Ramos (cell line): ENCODE results near the gene OSBPL5.

Experiments used
- in situ Hi-C: fragments of 300-500 bp; cut with MboI; formaldehyde crosslinking; loops from one replicate; pipeline ENCODE4 v1.14.3; 2022; ENCODE audit warnings: low sequenced_read_pairs; ENCODE audit not compliant: unreplicated experiment

The OSBPL5 gene, protein sequence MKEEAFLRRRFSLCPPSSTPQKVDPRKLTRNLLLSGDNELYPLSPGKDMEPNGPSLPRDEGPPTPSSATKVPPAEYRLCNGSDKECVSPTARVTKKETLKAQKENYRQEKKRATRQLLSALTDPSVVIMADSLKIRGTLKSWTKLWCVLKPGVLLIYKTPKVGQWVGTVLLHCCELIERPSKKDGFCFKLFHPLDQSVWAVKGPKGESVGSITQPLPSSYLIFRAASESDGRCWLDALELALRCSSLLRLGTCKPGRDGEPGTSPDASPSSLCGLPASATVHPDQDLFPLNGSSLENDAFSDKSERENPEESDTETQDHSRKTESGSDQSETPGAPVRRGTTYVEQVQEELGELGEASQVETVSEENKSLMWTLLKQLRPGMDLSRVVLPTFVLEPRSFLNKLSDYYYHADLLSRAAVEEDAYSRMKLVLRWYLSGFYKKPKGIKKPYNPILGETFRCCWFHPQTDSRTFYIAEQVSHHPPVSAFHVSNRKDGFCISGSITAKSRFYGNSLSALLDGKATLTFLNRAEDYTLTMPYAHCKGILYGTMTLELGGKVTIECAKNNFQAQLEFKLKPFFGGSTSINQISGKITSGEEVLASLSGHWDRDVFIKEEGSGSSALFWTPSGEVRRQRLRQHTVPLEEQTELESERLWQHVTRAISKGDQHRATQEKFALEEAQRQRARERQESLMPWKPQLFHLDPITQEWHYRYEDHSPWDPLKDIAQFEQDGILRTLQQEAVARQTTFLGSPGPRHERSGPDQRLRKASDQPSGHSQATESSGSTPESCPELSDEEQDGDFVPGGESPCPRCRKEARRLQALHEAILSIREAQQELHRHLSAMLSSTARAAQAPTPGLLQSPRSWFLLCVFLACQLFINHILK

DNA sequence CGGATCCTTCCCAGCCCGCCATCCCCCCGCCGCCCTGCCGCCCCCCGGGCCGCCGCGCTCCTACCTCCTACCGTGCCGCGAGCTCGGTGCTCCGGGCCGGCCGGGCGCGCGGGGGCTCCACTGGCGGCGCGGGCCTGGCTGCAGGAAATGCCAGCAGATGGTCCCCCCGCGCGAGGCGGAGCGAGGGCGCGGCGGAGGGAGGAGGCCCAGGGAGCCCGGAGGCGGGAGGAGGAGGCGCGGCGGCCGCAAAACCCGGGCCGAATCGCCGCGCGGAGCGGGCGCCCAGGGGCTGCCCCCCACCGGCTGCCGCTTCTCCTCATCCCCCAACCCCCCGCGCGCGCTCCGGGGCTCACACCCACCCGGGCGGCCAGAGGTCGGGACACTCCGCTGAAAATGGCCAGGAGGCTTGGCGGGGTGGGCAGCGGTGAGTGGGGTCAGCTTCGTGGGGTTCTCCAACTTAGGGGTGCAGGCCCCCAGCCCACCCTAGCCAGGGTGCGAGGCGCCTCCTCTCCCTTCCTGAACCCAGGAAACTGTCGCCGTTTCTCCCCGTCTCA is at the start of gene OSBPL5:
Gene OSBPL5 (minus strand): TSS at position 159 of the 554 bp plus-strand sequence. CDS start 36,162 bp downstream, outside the sequence.
- in situ Hi-C loops = no loop called here

DNA sequence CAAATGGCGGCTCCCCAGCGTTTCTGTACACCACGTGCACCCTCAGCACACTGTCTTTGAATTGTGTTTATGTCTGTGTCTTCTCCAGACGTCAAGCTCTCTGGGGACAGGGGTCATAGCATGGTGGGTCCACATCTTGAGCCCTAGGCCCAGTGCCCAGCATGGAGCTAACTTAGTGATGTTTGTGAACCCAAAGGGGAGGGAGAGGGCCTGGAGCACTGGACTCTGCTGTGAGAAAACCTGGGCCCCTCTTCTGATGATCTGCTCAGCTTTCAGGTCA is 49.2 kb upstream of the OSBPL5 start:
- in situ Hi-C loops = no loop called here

DNA sequence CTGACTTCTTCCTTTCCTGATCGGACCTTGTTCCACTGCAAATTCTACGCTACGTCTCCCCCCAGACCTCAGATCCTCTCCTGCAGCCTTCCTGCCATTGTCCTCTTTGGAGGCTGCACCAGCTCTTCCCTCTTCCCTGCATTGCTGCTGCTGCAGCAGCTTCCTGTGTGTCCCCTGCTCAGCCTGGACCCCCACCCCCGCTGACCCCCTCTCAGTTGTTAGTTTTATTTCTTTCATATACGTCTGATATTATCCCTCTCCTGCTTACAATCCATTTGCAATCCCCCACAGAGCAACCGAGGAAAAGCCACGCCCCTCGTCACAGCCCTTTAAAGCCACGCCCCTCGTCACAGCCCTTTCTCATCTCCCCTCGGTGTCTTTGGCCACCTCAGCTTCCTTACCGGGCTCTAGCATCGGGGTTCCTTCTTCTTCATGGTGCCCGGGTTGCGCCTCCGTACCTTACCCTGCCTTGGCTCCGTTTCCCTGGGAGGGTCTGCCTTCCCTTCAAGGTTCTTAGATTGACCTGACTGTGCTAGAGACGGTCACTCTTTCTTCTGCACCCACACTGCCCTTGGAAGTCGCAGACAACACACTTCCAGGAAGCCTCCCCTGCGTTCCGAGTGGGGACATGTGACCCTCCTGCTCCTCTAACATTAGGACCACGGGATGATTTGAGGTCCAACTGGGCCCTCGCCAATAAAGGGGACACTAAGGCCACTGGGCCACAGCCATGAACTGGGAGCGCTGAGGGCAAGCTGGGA is 48.7 kb upstream of the OSBPL5 start:
- in situ Hi-C loops = no loop called here

DNA sequence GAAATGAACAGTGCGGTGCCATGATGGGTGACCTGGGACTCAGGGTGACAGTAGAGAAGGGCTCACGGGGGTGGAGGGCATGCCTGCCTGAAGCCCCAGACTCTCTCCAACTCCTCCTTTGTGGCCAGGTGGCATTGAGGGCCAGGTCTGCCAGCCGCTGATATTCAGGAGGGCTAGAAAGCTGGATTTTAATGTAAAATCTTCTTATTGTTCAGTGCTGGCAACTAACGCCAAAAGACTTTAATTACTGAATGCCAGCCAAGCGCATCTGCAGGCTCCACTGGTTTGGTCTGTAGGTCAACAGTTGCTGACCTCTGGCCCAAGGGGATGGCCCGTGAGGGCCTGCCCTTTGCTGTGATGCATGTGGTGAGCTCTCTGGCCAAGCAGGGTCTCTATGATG is 43.2 kb upstream of the OSBPL5 start:
- in situ Hi-C loops = no loop called here

DNA sequence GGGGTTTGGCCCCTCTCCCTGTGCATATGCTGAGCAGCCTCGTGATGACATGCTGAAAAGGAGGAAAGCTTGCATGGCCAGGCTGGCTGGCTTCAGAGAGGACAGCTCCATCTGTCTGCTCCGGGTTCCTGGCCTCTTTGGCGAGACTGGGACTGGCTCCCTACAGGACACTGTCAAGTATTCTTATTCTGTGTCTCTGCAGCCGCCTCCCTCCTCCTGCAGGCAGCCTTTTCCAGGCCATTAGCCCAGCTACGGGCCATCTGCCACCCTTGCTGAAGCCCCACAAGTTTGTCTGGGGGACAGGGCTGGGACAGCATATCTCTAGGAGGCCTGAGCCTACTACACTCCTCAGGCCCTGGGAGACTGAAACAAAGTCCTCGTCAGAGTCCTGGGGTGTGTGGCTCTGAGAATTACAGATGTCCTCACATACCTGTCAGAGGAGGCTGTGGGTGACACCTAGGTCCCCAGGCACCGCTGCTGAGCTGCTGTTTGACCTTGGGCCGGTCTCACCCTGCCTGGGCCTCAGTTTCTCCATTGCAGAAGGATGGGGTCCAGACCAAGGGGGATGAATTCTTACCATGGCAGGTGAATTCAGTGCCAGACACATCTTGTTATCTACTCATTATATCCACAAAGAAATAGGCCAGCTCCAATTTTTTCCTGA is 42.5 kb upstream of the OSBPL5 start:
- in situ Hi-C loops = no loop called here

DNA sequence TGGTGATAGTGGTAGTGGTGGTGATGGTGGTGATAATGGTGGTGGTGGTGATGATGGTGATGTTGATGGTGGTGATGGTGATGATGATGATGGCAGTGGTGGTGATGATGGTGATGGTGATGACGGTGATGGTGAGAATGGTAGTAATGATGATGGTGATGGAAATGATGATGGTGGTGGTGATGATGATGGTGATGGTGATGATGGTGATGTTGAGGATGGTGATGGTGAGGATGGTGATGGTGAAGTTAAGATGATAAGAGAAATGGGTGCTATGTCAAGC is 41.8 kb upstream of the OSBPL5 start:
- in situ Hi-C loops = no loop called here

DNA sequence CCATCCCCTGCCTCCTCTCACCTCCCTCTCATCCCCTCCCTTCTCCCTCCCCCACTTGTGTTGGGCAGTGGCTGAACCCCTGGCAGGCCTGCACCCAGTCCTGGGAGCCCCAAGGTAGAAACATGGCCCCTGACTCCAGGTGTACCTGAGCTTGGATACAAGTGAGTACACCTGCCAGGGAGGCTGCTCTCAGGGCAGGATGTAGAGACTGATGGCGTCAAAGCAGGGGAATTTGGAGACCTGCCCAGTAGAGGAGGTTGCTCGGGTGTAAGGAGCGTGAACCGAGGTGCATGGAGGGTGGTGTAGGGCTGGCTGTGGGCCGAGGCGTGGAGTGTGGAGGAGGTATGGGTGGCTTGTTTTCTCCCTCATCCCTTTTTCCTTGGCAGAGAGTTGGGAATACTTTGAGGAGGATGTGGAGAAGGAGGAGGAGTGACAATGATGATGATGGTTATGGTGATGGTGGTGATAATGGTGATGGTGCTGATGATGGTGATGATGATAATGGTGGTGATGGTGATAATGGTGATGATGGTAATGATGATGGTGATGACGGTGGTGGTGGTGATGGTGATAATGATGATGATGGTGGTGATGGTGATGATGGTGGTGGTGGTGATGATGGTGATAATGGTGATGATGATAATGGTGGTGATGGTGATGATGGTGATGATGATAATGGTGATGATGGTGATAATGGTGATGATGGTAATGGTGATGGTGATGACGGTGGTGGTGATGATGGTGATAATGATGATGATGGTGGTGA is 41.2 kb upstream of the OSBPL5 start:
- in situ Hi-C loops = no loop called here

DNA sequence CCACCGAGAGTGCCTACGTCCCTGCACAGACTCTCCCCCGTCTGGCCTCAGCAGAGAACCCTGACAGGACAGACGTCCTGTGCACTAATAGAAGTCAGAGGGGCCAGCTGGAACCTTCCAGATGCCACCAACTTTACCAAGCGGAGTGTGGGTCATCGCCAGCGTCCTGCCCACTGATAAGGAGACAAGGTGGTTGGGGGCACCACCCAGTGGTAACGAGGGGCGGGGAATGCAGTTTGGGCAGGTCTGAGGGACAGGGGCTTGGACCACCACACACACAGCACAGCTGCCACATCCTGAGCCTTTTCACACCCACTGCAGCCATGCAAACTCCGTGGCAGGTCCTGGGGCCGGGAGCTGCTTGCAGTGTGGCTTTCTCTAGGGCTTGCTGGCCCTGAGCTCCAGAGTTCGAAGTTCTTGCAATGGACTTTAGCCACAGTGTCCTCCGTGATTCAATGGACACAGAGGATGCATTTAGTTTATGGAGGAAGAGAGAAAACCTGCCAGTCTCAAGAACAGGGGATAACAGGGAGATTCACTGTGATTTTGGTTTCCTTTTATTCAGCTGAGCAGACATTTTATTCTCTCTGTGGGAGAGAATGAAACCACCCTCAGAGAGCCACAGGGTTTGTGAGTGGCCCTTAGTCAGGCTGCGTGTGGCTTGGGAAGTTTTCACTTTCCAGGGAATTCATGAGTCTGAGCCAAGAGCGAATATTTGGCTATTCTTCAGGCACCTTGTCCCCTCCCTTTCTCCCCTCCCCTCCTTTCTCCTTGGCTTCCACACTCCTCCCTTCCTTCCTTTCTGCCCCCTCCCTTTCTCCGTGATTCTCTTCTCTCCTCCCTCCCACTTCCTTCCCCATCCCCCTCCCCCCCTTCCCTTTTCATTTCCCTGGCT is 40.4 kb upstream of the OSBPL5 start:
- in situ Hi-C loops = no loop called here

DNA sequence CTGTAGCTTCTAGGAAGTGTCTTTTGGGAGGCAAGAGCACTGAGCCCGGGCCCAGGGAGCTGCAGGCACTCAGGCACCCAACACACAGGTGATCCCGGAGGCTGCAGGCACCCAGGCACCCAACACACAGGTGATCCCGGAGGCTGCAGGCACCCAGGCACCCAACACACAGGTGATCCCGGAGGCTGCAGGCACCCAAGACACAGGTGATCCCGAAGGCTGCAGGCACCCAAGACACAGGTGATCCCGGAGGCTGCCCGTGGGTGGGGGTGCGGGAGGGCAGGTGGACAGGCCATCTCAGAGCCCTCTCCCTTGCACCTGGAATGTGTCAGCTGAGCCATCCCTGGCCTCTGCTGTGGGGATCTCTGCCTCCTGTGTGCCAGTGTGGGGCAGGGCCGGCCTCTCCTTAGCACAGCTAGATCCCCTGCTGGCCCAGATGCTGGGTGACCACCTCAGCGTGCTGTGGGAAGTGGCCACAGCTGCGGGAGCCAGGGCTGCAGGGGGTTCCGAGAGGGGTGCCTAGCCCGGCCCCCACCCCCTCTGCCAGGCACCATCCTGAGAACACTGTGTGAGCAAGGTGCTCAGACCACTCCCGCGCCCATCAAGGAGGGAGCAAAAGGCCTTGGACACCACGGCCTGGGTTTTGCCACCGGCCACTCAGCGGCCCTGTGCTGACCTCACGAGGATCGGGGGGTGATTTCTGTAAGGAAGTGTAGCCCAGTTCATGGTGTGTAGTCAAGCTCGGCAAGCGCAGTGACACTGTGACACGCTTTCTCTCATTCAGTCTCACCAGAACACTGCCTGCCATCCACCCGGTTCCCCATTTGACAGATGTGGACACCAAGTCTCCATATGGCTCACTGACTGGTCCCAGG is 39.3 kb upstream of the OSBPL5 start:
- in situ Hi-C loops = no loop called here

DNA sequence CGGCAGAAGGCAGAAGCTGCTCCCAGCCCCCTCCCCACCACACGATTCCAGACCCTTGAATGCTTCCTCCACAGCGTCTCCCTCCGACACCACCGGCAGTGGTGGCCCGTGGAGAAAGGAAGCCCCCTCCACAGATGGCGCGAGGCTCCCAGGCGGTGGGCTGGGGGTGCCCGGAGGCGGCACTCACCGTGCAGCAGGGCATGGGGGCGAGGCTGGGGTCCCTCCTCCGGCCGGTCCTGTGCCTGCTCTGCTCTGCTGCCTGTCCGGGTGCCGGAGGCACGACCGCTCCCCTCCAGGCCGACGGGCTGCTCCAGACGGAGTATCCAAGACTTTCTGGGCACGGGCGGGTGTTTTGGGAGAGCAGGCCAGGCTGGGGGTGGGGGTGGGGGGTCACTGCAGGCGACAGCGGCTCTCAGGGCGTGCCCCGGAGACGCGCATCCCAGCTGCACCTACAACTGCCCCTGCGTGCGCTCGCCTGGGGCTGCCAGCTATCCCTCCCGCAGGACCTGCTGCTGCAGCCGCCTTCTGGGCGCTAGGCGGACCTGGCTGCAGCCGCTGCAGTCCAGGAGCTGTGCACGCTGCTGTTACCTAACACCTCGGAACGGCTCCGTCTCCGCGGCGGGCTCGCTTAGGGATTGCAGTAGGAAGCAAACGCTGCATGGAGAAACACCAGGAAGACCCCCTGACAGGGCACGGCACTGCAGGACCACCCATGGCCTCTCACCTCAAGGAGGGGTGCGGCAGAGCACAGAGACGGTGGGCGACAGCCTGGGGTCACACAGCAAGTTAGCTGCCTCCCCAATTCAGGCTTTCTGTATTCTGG is 38.3 kb upstream of the OSBPL5 start:
- in situ Hi-C loops = no loop called here

DNA sequence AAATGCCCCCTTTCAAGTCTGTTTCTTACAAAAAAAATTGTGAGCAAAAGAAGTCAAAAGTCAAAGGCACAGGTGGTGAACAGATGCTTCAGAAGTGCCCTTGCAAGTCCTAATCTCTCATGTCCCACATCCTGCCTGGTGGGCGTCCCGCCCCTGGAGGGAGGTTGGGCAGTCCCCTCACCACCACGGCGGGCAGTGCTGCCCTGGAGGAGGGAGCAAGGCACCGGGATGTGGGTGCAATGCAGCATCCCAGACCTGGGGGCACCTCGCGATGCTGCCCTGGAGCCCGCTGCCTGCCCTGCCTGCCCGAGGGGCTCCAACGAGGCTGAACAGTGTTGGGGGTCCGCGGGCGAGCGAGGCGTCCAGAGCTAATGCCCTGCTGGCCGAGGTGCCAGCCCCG is 37.6 kb upstream of the OSBPL5 start:
- in situ Hi-C loops = no loop called here

DNA sequence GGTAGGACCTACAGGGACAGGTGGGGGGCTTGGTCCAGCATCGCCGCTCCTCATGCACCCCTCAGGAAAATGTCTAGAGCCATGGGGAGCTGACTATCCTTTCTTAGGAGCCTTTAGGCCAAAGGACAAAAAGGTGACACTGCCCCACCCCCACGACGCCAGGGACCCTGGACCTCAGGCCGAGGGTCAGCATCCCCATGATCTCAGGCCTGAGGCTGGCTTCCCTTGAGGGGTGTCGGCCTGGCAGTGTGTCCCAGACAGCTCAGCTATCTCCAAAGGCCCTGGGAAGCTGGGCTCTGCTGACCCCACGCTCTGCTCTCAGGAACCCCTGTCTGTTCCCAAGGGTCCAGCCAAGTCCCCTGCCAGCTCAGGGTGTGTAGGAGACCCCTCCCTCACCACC is 37.2 kb upstream of the OSBPL5 start:
- in situ Hi-C loops = no loop called here

DNA sequence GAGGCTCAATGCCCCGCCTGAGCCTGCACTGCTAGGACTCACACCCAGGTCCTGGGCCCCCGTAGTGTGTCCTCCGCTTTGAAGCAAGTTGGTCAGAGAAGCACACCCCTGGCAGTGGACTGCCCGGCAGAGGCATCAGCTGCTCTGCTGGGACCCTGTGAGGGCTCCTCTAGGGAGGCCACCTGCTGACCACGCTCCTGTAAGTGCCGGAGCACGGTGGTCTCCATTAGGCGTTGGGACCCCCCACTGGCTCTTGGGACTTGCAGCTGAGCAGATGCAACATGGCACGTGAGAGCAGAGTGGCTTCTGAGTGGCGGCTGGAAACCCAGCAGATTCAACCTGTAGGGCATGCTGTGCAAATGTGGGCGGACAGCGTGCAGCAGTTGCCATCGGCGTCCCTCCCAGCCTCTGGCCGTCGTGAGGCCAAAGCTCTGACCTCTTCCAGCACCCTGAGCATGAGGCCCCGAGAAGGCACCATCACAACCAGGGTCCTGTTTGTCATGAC is 36.6 kb upstream of the OSBPL5 start:
- in situ Hi-C loops = no loop called here

DNA sequence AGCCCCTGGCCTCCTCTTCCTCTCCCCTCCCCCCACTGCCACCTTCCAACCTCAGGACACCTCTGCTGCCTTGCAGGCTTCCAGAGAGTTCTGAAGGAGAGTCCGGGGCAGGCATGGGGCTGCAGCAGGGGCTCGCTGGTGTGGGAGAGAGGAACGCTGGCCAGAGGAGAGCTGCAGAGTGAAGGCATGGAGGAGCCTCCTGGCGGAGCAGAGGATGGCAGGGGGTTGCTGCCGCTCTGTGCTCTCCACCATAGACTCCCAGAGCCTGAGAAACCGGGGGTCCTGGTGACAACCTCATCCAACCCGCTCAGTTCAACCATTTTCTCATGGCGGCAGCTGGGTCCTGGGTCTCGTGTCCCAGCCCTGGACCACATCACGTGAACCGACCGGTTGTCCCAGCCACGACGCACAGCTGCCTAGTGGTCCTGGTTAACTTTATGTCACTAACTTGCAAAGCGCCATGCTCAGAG is 36.0 kb upstream of the OSBPL5 start:
- in situ Hi-C loops = no loop called here

DNA sequence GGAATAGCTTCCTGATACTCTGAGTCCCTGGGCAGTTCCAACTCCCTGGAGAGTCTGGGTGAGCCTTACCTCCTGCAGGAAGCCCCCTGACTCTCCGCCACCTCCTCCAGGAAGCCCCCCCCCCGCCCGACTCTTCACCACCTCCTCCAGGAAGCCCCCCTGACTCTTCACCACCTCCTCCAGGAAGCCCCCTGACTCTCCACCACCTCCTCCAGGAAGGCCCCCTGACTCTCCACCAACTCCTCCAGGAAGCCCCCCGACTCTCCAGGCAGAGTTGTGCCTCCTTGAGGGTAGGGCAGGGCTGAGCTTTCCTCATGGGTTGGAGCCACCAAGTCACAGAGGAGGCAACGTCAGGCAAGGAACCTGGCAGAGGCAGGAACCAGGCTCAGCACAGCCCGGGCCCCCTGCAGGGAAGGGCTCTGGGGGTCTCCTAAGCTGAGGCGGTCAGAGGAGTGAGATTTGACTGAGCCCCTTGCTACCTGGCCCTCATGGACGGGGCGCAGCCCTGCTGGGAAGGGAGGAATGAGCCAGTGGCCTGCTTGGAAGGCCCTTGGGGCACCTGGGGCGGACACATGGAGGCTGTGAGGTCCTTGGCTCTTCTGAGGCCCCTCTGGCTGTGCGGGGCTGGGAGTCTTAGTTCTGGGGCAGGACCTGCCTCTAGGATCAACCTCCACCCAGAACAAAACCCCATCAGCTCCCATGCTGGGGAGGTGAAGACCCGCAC is 35.4 kb upstream of the OSBPL5 start:
- in situ Hi-C loops = no loop called here
